GM19324 (cell line): Measurements from ENCODE around the gene CABP2.
"Not testable (repeated sequence)": the region's sequence is repeated elsewhere in the genome, so short reads cannot be mapped to it uniquely, and the experiment has no call there.

Experiments
- ATAC-seq: cut with Tn5 transposase; IDR thresholded peaks from one replicate; pipeline ENCODE4 v1.9.1; 2021; ENCODE audit warnings: mild to moderate bottlenecking, moderate library complexity; ENCODE audit not compliant: unreplicated experiment, low FRiP score

CABP2 gene

DNA sequence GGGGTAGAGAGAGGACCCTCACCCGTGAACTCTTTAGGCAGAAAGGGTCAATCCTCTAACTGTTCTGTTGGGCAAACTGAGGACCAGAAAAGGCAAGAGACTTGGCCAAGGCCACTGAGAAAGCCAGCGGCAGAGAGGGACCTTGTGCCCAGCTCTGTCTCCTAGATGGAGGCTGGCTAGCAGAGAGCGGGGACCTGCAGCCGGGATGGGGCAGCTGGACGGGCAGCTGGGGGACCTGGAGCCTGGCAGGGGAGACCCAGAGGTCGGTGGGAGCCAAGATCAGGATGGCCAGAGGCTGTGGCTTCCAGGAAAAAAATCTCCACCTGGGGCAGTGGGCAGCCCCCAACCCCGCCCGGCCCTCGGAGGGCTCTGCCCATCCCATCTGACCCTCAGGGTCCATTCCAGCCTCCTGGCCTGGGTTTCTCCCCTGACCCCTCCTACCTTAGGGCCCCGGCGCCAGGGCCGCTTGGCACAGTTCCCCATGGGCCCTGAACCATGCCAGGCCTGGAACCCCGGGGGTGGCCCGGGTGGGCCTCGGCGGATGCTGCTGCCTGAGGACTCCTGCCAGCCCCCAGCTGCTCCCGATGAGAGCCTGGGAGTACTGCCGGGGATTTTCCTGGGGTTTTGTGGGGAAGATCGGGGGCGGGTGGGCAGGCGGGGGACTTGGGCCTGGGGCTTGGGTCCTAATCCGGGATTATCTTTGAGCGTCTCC, at the start of gene CABP2:
Gene CABP2, minus strand, starts transcription at position 603 of the 712 bp plus-strand sequence. Its CDS starts 120 bp downstream, at position 483.
- ATAC-seq = no peak

DNA sequence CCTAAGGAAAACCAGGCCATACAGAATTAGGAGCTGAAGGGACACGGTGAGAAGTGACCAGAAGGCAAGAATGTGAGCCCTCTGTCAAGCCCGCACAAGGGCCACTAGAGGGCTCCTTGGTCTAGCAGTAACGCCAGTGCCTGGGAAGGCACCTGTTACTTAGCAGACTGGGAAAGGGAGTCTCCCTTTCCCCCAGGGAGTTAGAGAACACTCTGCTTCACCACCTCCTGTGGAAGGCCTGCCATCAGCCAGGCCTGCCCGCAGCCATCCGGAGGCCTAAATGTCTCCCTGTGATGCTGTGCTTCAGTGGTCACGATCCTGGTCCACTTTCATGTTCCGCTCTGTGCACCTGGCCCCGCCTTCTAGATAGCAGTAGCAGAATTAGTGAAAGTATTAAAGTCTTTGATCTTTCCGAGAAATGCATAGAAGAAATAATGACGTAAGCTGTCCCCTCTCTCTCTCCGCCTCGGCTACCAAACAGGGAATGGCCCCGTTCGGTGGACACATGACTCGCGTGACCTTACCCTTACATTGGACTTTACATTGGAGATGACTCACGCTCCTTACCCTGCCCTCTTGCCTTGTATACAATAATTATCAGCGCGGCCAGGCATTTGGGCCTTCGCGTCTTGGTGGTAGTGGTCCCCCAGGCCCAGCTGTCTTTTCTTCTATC, 49.6 kb upstream of the CABP2 start:
- no peak for ATAC-seq

DNA sequence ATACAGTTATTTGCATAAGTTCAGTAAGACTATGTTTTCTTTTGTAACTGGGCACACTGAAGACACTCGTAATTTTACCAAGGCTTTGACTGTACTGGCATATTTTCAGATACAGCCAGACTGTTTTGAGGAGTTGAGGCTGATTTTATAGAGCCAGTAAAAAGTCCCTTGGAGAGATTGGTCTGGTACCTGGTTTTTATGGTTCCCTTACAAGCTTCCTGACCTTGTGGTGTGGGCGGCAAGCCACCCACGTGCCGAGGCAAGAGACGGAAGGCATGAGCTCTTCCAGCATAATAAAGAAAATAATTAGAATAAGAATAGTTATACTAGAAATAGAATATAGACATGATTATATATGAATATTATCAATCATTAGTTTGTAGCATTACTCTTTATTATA, 49.1 kb upstream of the CABP2 start:
- ATAC-seq = no peak

DNA sequence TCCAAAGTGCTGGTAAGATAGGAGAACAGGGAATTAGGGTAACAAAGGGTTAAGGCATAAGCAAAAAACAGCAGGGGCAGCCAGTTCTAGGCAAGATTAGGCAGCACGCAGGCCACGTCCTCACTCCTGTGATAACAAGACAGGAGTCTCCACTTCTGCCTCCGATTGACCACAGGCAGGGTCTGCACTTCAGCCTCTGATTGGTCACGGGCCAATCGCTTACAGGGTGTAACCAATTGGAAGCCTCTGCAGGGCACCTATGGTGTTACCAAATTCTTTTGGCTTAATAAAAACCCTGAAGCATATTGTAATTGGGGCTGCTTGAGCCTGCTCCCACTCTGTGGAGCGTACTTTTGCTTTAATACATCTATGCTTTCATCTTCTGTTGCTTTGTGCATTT, 48.2 kb upstream of the CABP2 start:
- no peak for ATAC-seq

DNA sequence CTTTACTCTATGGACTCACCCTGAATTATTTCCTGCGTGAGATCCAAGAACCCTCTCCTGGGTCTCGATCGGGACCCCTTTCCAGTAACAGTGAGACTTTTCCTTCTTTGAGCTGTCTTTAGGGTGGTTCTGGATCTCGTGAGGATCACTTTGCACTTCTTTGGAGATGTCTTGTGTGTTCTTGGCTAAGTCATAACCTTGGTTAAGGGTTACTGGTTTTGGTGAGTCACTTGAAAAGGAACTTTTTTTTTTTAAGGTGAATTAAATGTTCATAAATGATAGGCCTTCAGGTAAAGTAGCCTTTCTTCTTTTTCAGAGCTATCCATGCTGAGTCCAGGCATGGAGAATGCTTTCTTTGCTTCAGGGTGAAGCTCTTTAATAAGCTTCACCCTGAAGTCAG, 41.0 kb upstream of the CABP2 start:
- ATAC-seq = no peak

DNA sequence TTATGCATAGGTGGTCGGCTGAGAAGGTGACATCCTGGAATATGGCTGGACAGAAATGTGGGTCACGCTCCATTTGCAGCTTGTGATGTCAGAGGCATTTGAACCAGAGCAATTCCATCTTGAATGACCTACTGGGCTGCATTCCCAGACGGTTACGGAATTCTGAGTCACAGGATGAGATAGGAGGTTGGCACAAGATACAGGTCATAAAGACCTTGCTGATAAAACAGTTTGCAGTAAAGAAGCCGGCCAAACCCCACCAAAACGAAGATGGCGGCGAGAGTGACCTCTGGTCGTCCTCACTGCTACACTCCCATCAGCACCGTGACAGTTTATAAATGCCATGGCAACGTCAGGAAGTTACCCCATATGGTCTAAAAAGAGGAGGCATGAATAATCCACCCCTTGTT, 40.5 kb upstream of the CABP2 start:
- ATAC-seq = not testable (repeated sequence)

DNA sequence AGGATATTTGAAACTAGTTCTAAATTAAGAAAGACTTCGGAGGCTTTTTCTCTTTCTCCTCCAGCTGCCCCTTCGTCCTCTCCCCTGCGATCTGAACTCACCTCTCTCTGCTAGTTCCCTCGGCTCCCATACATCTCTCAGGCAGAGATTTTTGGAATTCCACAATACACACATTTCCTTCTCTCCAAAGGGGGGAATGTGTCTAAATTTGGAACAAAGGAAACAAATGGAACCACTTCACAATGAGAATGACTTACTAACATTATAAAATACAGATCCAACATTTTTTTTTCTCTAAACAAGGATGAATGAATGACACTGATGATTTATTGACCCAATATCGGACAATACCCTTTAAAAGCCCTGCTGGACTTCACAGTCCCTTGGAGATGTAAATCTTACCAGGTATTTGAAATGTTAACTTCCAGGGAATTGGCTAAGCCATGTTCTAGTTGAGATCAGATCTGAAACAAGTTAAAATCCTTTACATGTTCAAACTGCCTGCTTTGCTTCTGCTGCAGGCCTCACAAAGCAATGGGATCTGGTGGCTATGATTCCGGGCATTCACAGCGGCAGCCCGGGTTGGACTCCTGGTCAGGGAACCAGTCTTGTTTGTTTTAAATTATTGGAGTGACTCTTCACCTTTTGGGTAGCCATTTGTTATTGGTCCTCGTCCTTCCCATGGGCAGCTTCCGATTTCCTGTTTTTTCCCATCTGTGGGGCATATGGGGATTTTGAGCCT, 39.9 kb upstream of the CABP2 start:
- no peak for ATAC-seq

DNA sequence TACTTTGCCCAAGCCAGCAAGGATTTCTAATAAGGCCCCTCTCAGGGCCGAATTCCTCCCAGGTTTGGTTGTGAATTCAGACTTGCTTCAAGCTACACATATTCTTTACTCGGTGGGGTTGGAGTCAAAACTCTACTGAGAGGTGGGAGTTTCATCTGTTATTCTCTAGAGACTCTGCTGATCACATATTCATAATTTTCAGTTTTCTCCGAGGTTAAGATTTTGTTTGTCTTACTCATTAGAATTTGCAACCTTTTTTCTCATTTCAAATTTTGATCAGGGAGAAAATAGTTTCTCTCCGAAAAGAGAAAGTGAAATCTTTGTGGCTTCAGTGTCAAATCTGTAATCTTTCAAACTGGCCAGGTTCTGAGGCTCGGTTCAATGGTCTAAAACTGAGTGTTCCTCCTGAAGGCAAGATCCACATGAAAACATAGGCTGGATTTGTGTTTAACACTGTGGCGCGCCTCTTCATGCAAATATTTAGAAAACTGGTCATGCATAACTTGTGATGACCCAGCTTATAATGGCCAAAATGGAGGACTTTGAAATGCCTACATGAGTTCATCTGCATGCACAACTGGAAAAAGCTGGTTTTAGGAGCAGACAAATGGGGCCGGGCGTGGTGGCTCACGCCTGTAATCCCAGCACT, 38.8 kb upstream of the CABP2 start:
- no peak for ATAC-seq

DNA sequence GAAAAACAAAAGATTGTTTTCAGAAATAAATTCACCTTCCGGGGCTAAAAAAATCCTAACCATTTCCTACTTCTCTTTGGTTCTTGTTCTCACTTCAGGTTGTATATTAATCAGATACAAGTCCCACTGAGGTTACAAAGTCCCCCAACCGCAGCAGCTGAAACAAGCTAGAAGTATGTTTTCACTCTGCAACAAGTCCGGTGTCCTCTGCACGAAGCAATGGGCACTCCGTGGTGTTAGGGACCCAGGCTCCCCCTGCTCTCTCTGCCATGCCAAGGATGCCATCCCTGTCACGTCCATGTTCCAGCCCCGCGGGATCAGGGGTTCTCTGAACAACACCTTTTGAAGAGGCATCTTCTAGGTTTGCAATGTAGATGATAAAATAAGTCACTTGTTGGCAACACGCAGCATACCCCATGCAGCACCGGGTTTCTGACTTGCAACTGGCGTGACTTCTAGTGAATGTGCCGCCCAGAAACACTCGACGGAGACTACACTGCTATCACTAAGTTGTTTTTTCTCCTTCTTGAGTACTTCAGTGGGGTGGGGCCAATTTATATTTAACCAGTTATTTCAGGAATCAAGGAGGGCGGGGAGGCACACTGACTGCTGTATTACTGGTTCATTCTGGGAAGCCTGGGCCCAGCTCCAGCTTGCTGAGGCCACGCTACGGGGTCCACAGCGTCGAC, 35.0 kb upstream of the CABP2 start:
- no peak for ATAC-seq

DNA sequence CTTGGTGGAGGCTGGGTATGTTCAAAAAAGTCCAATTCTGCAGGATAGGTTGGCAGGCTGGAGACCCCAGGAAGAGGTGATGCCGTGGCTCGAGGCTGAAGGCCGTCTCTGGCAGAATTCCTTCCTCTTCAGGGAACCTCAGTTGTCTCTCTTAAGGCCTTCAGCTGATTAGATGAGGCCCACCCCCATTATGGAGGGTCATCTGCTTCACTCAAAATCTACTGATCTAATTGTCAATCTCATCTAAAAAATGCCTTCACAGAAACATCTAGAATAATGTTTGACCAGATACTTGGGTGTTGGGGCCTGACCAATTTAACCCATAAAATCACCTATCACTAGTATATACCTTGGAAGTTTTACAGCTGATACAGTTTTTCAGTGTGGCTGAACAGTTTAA, 33.0 kb upstream of the CABP2 start:
- ATAC-seq = no peak

DNA sequence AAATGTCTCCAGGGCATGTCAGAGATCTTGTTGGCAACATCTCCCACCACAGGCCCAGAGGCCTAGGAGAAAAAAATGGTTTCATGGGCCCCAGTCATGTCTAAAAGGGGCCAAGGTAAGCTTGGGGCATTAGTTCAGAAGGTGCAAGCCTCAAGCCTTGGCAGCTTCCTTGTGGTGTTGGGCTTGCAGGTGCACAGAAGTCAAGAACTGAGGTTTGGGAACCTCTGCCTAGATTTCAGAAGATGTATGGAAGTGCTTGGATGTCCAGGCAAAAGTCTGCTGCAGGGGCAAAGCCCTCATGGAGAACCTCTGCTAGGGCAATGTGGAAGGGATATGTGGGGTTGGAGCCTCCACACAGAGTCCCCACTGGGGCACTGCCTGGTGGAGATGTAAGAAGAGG, 28.5 kb upstream of the CABP2 start:
- ATAC-seq = not testable (repeated sequence)

DNA sequence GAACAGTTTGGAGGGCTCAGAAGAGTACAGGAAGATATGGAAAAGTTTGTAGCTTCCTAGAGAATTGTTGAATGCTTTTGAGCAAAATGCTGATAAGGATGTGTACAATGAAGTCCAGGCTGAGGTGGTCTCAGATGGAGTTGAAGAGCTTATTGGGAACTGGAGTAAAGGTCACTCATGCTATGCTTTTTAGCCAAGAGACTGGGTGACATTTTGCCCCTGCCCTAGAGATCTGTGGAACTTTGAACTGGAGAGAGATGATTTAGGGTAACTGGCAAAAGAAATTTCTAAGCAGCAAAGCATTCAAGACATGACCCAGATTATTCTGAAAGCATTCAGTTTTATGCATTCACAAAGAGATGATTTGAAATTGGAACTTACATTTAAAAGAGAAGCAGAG, 27.9 kb upstream of the CABP2 start:
- no peak for ATAC-seq

DNA sequence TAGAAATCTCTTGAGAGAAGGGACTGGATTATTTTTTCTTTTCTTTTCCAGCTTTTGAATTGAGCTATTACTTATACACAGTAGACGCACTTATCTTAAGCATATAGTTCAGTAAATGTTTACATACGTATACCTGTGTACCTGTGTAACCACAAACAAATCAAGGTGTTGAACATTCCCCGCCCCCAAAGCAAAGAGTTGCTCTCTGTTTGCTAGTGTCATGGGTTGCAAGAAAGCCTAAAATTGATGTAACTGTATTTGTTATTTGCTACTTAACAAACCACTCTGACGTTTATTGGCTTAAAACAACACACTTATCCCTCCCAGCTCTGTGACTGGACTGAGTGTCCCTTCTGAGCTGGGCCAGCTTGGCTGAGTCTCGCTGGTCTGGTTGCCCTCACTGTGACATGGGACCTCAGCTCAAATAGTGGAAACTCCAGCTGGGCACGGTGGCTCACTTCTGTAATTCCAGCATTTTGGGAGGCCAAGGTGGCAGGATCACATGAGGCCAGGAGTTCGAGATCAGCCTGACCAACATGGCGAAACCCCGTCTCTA, 25.4 kb upstream of the CABP2 start:
- ATAC-seq = no peak

DNA sequence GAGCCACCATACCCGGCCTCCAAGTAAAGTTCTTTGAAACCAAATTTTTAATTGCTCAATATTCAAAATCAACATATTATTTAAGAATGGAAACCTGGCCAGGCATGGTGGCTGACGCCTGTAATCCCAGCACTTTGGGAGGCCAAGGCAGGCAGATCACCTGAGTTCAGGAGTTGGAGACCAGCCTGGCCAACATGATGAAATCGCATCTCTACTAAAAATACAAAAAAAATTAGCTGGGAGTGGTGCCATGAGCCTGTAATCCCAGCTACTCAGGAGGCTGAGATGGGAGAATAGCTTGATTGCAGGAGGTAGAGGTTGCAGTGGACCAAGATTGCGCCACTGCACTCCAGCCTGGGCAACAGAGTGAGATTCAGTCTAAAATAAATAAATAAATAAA, 24.9 kb upstream of the CABP2 start:
- ATAC-seq = not testable (repeated sequence)

DNA sequence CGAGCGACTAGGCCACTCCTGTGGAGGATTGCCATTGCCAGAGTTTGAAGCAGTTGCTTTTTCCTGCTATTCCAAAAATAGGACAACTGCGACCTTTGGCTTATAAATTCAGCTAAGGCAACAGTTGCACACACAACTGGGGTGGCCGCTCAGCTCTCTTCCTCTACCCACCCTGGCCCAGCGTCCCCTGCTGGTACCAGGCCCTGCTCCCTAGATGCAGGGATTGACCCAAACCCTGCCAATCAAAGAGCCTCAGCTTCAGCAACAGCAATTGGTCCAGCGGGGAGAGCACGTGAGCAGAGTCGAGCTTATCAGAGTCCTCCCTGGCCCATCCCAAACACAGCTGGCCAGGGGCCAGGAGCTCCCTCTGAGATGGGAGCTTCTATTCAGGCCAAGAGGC, 22.0 kb upstream of the CABP2 start:
- no peak for ATAC-seq

DNA sequence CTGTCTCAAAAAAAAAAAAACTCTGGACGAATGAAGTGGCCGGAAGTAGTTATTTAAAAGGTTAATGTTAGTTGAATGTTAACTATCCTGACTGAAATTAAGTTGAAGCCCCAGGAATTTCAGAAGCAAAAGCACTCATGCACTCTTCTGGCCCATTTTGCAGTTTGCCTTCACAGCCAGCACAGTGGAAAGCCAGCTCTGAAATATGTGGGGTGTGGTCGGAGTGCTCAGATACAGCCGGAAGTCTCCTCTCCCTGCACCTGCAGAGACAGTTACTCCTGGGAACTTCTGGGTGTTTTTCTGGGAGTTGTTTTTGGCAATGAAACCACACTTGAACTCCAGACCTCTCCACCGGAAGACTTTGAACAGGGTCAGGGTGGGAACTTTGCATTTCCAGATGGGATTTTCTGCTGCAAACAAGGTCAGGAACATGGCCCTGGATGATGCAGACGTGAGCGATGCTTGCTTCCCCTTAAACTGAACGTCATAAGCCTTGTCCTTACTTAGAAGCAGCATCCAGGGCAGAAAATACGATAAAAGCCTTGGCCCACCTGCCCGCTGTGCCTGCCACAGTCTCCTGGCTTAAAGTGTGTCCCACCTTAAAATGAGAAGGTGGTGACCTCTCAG, 21.5 kb upstream of the CABP2 start:
- no peak for ATAC-seq

DNA sequence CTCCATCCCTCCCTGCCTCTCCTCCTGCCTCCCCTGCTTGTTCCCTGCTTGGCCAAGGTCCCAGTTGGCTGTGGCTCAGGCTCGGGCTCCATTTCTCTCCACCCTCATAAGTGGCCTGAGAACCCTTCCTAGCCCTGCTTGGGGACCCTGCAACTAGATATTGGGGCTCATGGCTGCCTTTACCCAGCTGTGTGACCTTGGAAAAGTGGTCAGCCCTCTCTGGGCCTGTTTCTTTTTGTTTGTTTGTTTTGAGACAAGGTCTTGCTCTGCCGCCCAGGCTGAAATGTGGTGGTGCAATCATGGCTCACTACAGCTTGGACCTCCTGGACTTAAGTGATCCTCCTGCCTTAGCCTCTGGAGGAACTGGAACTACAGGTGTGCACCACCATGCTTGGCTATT, 20.3 kb upstream of the CABP2 start:
- no peak for ATAC-seq

DNA sequence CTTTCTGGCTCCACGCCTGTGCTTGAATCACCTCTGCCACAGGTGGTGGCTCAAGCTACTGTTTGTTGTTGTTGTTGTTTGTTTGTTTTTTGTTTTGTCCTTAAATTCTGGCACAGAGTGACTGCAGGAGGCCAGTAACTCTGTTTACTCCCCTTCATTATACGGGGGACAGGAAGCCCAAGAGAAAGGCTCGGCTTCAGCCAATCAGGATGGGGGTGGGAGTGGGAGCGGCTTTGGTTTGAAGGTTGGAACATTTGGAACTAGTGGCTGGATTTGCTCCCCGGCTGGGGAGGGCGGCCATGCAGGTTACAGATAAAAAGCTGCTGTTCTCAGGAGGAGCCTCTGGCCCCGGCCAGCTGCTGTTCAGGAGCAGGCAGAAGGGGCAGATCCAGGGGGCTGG, 19.7 kb upstream of the CABP2 start:
- ATAC-seq = no peak

DNA sequence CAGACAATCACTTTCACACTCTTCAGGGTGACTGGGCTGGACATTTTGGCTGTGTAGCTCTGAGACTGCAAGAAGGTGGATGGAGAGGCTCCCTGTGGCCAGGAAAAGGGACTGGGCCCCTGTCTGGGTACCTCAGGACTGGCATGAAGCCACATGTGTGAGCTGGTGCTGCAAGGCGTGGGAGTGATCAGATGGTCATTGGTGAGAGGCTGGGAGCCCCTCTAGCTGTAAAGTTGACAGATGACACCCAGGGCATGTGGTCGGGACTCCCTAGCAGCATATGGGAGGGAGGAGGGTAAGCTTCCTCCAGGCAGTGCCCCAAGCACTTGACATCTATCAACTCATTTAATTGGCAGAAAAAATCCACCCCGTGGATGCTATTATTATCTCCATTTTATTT, 18.9 kb upstream of the CABP2 start:
- no peak for ATAC-seq

DNA sequence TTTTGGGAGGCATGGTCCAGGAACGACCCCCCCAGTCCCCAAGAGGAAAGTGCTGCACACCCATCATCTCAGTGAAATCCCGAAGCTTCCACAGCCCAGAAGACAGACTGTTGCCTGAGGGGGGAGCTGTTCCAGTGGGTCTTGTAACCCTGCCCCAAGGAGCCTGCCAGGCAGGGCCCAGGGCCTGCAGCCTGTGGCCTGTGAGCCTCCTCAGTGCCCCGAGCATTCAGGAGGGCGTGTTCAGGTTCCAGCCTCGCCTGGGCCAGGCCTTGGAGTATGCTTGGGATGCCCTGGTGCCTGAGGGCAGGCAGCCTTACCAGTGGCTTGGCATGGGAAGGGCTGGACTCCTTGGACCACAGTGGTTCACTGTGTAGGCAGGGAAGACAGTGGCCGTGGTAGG, 18.0 kb upstream of the CABP2 start:
- no peak for ATAC-seq
